Stimulated activated CD8-positive, alpha-beta memory T cell treated with anti-CD3 and anti-CD28 coated beads, Interleukin-4, amount 100 ng/mL, for 48 hours (primary cell): ENCODE results near the gene UST.
"Not testable (repeated sequence)": the region's sequence is repeated elsewhere in the genome, so short reads cannot be mapped to it uniquely, and the experiment has no call there.

Experiments
- DNase-seq: peaks from one replicate; pipeline ENCODE4 v3.0.0-alpha.2; 2020

The UST gene

GRCh38 chr6:148737806-148738205, 9.0 kb upstream of the UST start:
- DNase-seq: no peak

GRCh38 chr6:148738946-148739821, 7.6 kb upstream of the UST start:
- DNase-seq: no peak

GRCh38 chr6:148739822-148740128, 7.1 kb upstream of the UST start:
- DNase-seq: no peak

GRCh38 chr6:148743476-148743875, 3.4 kb upstream of the UST start:
- DNase-seq: no peak

- DNase-seq: no peak
These were observed 904 bp upstream of the UST start for GRCh38 chr6:148745926-148746325.

GRCh38 chr6:148747145-148747470, 278 bp downstream of the UST start:
- DNase-seq: no peak

- DNase-seq: peak; percentile 57
These were observed 788 bp downstream of the UST start for GRCh38 chr6:148747471-148748165.

- no peak for DNase-seq
These were observed 2.8 kb downstream of the UST start for GRCh38 chr6:148749674-148750073.

- DNase-seq: no peak
These were observed 4.3 kb downstream of the UST start for GRCh38 chr6:148750838-148751792.

GRCh38 chr6:148751793-148752170, 5.0 kb downstream of the UST start:
- DNase-seq: no peak

- not testable (repeated sequence) for DNase-seq
These were observed 8.5 kb downstream of the UST start for GRCh38 chr6:148755379-148755778.

GRCh38 chr6:148757944-148758480, 11.2 kb downstream of the UST start:
- DNase-seq: no peak

- peak; percentile 58 for DNase-seq
These were observed 11.7 kb downstream of the UST start for GRCh38 chr6:148758492-148758891.

GRCh38 chr6:148760258-148760534, 13.4 kb downstream of the UST start:
- no peak for DNase-seq

- peak; percentile 74 for DNase-seq
These were observed 14.0 kb downstream of the UST start for GRCh38 chr6:148760568-148761526.

- DNase-seq: peak; percentile 52
These were observed 14.7 kb downstream of the UST start for GRCh38 chr6:148761527-148762011.

- no peak for DNase-seq
These were observed 15.4 kb downstream of the UST start for GRCh38 chr6:148762231-148762630.

- DNase-seq: not testable (repeated sequence)
These were observed 17.6 kb downstream of the UST start for GRCh38 chr6:148764259-148765020.

- no peak for DNase-seq
These were observed 19.3 kb downstream of the UST start for GRCh38 chr6:148765898-148766808.

GRCh38 chr6:148768646-148769270, 21.9 kb downstream of the UST start:
- DNase-seq: no peak
